Measurements from ENCODE around the gene FRMD4B.
A peak's percentile ranks its signal among the peaks of the same experiment; 100 is the strongest.

Gene FRMD4B

DNA sequence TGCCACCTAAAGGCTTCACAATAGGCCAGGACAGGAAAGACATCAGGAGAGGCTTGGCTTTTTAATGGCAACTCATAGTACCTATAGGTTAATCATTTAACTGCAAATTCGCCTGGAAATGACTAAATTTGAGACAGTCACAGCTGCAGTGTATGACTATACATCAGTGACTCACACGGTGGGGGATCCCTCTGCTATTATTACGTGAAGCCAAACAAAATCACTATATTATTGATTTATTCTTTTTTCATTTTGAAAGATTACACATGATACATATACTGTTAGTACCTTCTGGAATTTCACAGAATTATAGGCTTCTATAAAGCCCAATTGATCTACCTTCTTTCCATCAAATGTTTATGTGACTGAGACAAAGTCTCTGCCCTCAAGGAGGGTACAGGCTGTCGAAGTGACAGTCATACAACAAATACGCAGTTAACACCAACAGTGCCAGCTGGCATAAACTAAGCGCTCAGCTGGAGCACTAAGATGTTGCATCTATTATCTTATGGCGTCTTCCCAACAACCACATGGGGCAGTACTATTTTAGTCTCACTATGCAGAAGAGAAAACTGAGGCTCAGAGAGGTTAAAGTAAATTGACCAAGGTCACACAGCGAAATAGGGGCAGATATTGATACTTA lies 181.5 kb downstream of the FRMD4B start:
- no peak for TF ChIP-seq POLR2A (IDR thresholded peaks at IDR 0.05; ENCODE audit: low read length)
- no peak for TF ChIP-seq GATA1 (IDR thresholded peaks at IDR 0.05; ENCODE audit: low read depth, low read length)
- no peak for DNase-seq

GRCh38 chr3:69203631-69204314 lies 182.1 kb downstream of the FRMD4B start:
- DNase-seq: no peak

GRCh38 chr3:69201658-69202057 lies 184.2 kb downstream of the FRMD4B start:
- TF ChIP-seq POLR2A (IDR thresholded peaks at IDR 0.05; ENCODE audit: low read length) (no peak), GATA1 (IDR thresholded peaks at IDR 0.05; ENCODE audit: low read depth, low read length) (no peak)
- no peak for DNase-seq

More at GRCh38 chr3:69203631-69204314, 182.1 kb downstream of the FRMD4B start:
- no peak for TF ChIP-seq GATA1 (IDR thresholded peaks at IDR 0.05; ENCODE audit: low read depth, low read length)
- no peak for TF ChIP-seq POLR2A (IDR thresholded peaks at IDR 0.05; ENCODE audit: low read length)

GRCh38 chr3:69200384-69201068 lies 185.4 kb downstream of the FRMD4B start:
- no peak for DNase-seq
- TF ChIP-seq POLR2A (IDR thresholded peaks at IDR 0.05; ENCODE audit: low read length): no peak
- TF ChIP-seq GATA1 (IDR thresholded peaks at IDR 0.05; ENCODE audit: low read depth, low read length): no peak

- DNase-seq: no peak
- TF ChIP-seq GATA1 (IDR thresholded peaks at IDR 0.05; ENCODE audit: low read depth, low read length) (no peak), POLR2A (IDR thresholded peaks at IDR 0.05; ENCODE audit: low read length) (no peak)
Observed at GRCh38 chr3:69199942-69200341, 185.9 kb downstream of the FRMD4B start.

GRCh38 chr3:69197922-69198530 lies 187.9 kb downstream of the FRMD4B start:
- TF ChIP-seq GATA1 (IDR thresholded peaks at IDR 0.05; ENCODE audit: low read depth, low read length) (no peak), POLR2A (IDR thresholded peaks at IDR 0.05; ENCODE audit: low read length) (no peak)
- DNase-seq: no peak

- DNase-seq: no peak
- TF ChIP-seq GATA1 (IDR thresholded peaks at IDR 0.05; ENCODE audit: low read depth, low read length): no peak
- TF ChIP-seq POLR2A (IDR thresholded peaks at IDR 0.05; ENCODE audit: low read length): no peak
Observed at GRCh38 chr3:69197455-69197854, 188.4 kb downstream of the FRMD4B start.

DNA sequence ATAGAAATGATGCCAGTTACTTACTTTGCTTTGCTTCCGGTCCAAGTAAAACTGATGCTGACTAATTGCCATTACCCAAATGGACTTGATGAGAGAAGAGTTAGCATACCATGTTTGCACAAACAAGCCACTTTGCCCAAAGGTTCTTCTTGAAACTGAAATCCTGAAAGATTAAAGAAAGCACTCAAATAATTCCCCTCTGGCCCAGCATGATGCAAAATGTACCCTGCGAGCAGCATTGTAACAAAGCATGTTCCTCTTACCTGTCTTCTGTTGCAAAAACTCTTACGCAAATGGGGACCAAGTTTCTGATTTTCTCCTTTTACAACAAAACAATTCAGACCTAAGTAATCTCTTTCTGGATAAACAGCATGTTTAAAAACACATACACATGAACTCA lies 189.0 kb downstream of the FRMD4B start:
- DNase-seq: no peak
- TF ChIP-seq POLR2A (IDR thresholded peaks at IDR 0.05; ENCODE audit: low read length): no peak
- no peak for TF ChIP-seq GATA1 (IDR thresholded peaks at IDR 0.05; ENCODE audit: low read depth, low read length)

DNA sequence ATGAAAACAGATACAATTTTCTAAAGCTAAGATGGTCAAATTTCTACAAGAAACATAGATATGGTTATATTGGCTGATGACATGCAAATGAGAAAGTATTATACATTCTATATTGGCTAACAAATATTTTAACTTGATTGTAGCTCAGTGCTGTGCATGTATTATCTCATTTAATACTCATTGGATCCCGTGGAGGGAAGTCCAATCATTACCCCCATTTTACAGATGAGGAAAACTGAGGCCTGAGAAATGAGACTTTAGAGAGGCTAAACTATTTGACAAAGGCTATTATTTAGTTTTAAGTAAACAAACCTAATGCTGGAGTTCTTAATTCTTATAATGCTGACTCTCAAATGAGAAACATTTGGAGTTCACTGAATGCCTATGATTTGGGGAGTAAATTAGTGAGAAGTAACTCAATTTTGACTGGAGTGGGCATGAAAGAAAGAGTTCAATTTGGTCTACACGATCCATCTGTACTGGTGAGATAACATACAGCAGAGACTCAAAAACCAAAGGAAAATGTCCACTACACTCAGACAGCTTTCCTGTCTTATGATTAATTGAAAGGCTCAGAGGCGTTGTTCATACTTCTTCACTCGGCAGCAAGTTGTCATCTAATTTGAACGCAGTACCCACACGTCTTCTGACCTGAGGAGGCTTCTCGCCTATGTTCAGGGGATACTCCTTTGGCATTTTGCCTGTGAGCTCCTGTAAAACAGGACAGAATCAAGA lies 191.3 kb downstream of the FRMD4B start:
- TF ChIP-seq POLR2A (IDR thresholded peaks at IDR 0.05; ENCODE audit: low read length) (no peak), GATA1 (IDR thresholded peaks at IDR 0.05; ENCODE audit: low read depth, low read length) (no peak)
- no peak for DNase-seq

GRCh38 chr3:69193749-69194148 lies 192.1 kb downstream of the FRMD4B start:
- TF ChIP-seq GATA1 (IDR thresholded peaks at IDR 0.05; ENCODE audit: low read depth, low read length) (no peak), POLR2A (IDR thresholded peaks at IDR 0.05; ENCODE audit: low read length) (no peak)
- DNase-seq: no peak

DNA sequence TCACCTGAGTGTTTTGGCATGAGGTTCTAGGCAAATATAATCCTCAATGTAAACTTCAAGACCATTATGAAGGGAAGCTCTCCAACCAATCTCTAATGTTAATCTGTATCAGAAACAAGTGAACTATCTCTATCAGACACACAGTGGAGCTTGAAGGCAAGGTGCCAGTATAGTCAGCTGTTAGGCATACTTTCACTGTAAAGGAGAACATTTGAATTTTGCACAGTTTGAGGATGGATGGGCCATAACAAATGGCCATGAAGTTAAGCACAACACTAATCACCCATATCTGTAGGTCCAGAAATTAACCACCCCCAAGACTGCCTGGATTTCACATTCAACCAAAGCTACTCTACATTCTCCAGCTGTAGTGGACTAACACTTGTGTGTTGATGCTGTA lies 194.4 kb downstream of the FRMD4B start:
- TF ChIP-seq POLR2A (IDR thresholded peaks at IDR 0.05; ENCODE audit: low read length) (no peak), GATA1 (IDR thresholded peaks at IDR 0.05; ENCODE audit: low read depth, low read length) (no peak)
- peak in 1 of 2 experiments; percentile 27 for DNase-seq

DNA sequence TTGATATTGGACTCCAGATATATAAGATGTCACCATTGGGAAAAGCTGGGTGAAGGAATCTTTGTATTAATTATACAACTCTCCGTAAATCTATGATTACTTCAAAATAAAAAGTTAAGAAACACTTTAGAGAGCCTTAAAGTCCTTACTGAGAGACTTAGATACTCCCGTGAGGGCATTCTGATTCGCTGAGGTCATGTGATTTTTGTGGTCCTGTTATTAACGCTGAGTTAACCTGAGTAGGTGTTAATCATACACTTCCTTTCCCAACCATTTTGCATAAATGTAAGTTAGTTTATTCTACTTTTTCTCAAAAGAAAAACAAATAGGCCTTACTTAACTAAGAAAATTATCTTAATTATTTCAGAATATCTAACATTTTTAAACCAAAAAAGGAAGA lies 196.4 kb downstream of the FRMD4B start:
- TF ChIP-seq POLR2A (IDR thresholded peaks at IDR 0.05; ENCODE audit: low read length) (no peak), GATA1 (IDR thresholded peaks at IDR 0.05; ENCODE audit: low read depth, low read length) (no peak)
- DNase-seq: no peak

DNA sequence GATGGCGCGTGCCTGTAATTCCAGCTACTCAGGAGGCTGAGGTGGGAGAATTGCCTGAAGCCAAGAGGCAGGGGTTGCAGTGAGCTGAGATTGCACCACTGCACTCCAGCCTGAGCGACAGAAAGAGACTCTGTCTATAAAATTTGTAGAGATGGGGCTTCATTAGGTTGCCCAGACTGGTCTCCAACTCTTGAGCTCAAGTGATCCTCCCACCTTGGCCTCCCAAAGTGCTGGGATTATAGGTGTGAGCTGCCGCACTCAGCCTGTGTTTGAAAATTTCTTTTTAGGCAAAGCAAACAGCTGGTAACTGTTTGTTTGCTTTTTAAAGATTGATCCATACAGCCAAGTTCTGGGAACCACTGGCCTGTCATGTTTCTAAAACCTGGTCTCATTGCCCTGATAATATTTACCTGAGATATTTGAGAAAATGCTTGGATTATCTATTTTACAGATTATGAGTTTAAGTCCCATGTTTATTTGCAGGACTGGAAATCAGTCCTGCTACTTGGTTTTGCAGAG lies 199.3 kb downstream of the FRMD4B start:
- DNase-seq: no peak
- TF ChIP-seq GATA1 (IDR thresholded peaks at IDR 0.05; ENCODE audit: low read depth, low read length) (no peak), POLR2A (IDR thresholded peaks at IDR 0.05; ENCODE audit: low read length) (no peak)

Measured in erythroblast (primary cell).